Nephron progenitor cell (in vitro differentiated cells): ENCODE measurements around the gene TRAF3.

ENCODE experiments used
- DNase-seq: peaks from one replicate; pipeline ENCODE4 v3.0.0; 2021
- H3K27ac Mint-ChIP-seq: 2 replicates; pipeline ENCODE4 v1.8.0; 2021; ENCODE audit warnings: mild to moderate bottlenecking, moderate library complexity, mixed read lengths
- H3K27me3 Mint-ChIP-seq: 2 replicates; pipeline ENCODE4 v1.8.0; 2021; ENCODE audit warnings: mild to moderate bottlenecking, low read depth, mixed read lengths; ENCODE audit not compliant: poor library complexity
- H3K36me3 Mint-ChIP-seq: 2 replicates; pipeline ENCODE4 v1.8.0; 2021; ENCODE audit warnings: low read depth, mixed read lengths
- H3K4me1 Mint-ChIP-seq: 2 replicates; pipeline ENCODE4 v1.8.0; 2021; ENCODE audit warnings: mixed read lengths
- H3K4me3 Mint-ChIP-seq: 2 replicates; pipeline ENCODE4 v1.8.0; 2021; ENCODE audit warnings: mild to moderate bottlenecking, moderate library complexity, mixed read lengths
- H3K9me3 Mint-ChIP-seq: 2 replicates; pipeline ENCODE4 v1.8.0; 2021; ENCODE audit warnings: mild to moderate bottlenecking, moderate library complexity, mixed read lengths
- TF ChIP-seq, protein P1 (sequence below): fragments of 200-600 bp; sonication (generic); IDR thresholded peaks from 2 replicates; pipeline ENCODE4 v1.5.0; 2021; ENCODE audit warnings: antibody characterized with exemption

The TRAF3 gene

DNA sequence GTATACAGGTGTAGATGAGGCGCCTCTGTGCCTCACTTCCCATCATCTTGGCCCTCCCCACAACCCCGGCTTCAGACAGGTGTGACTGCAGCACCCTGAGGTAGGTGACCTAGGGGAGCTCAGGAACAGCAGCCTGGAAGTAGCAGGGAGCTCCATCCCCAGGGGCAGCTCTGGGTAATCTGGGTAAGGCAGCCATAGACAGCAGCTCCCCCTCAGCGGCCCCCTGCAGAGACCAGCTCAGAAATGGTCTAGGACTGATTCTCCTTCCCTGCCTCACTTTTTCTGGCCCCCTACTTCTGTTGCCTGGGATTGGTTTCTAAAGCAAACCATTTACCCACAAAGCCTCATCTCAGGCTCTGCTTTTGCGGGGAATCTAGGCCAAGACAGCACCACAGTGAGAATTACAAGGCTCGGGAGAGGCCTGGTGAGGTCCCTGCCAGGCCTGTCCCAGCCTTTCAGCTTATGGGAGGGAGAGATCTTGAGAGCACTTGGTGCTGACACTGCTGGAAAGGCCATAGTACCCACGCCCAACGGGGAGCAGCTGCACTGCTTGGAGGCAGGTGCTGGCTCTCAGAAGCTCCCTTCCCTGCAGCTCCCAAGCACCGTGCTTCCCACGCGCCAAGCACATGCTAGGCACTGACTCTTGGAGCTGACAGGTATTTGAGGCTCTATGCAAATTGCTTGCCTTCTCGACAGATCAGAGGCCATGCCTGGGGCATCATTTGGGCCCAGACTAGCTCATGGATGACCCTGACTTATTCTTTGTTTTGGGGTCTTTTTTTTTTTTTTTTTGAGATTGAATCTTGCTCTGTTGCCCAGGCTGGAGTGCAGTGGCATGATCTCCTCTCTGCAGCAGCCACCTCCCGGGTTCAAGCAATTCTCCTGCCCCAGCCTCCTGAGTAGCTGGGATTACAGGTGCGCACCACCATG, 45.1 kb upstream of the TRAF3 start:
- Mint-ChIP-seq H3K27me3 (peaks cover 4% of the 10 kb centered on the region), H3K9me3 (no peaks in the 10 kb centered on the region), H3K27ac (no peak overlapping the region), H3K4me1 (peaks cover 5% of the 10 kb centered on the region), H3K36me3 (peaks cover 35% of the 10 kb centered on the region), H3K4me3 (no peak overlapping the region)
- TF ChIP-seq, protein P1, sequence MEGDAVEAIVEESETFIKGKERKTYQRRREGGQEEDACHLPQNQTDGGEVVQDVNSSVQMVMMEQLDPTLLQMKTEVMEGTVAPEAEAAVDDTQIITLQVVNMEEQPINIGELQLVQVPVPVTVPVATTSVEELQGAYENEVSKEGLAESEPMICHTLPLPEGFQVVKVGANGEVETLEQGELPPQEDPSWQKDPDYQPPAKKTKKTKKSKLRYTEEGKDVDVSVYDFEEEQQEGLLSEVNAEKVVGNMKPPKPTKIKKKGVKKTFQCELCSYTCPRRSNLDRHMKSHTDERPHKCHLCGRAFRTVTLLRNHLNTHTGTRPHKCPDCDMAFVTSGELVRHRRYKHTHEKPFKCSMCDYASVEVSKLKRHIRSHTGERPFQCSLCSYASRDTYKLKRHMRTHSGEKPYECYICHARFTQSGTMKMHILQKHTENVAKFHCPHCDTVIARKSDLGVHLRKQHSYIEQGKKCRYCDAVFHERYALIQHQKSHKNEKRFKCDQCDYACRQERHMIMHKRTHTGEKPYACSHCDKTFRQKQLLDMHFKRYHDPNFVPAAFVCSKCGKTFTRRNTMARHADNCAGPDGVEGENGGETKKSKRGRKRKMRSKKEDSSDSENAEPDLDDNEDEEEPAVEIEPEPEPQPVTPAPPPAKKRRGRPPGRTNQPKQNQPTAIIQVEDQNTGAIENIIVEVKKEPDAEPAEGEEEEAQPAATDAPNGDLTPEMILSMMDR = no peak
- no peak for DNase-seq

DNA sequence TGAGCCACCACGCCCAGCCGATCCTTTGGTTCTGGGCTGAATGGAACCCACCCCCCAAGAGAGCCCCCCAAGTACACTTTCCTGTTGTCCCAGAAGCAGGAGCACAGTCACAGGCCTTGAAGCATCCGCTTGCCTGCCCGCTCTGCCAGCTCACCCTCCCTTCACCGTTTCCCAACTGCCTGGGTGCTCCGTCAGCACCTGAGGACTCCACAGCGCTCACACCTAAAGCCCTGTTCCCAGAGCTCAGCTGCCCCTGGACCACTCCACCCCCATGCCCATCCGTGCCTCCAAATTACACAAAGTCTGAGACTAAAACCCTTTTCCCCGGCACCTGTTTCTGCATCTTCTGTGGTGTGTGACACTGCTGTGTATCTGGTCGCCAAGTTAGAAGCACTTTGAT, 44.3 kb upstream of the TRAF3 start:
- Mint-ChIP-seq H3K36me3 (peaks cover 35% of the 10 kb centered on the region), H3K27ac (peak overlapping the region; percentile 64), H3K4me3 (no peak overlapping the region), H3K9me3 (no peaks in the 10 kb centered on the region), H3K4me1 (peaks cover 5% of the 10 kb centered on the region), H3K27me3 (peaks cover 4% of the 10 kb centered on the region)
- TF ChIP-seq, protein P1 = no peak
- no peak for DNase-seq

DNA sequence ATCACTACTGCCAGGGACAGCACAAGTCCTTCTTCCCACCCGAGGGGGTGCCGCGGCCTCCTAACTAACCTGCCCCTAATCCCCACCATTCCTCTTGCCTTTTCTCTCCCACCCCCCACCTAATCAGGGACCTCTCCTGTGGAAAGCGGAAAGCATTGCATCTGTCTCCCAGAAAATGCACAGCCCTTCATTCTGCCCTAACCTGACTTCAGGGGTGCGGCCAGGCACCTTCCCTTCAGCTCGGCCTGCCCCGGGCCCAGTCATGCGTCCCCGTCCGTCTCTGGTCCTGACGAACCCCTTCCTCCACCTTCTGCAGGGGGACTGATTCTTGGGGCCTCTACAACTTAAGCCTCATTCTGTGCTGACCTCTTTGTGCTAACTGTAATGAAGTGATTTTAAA, 43.9 kb upstream of the TRAF3 start:
- Mint-ChIP-seq H3K36me3 (peaks cover 34% of the 10 kb centered on the region), H3K9me3 (no peaks in the 10 kb centered on the region), H3K4me3 (no peak overlapping the region), H3K27me3 (peaks cover 4% of the 10 kb centered on the region), H3K4me1 (peaks cover 5% of the 10 kb centered on the region), H3K27ac (peak overlapping the region; percentile 64)
- no peak for DNase-seq
- TF ChIP-seq, protein P1 = no peak

DNA sequence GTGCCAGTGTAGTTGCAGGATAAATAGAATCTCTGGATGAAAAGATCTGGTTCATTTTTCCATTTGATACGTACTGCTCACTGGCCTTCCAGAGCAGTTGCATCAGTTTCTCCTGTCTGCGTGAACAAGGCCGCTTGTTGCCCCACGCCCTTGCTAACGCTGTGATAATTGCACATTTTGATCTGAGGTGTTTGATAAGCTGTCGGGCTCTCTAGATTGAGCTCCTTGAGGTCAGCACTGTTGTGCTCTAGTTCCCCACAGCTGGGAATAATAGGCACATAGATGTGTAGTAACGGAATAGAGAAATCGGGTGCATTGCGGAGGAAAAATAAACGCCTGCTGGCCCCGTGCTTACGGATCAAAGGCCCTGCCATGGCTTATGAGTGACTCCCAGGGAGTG, 42.8 kb upstream of the TRAF3 start:
- peaks cover 7% of the 10 kb centered on the region for H3K27me3 Mint-ChIP-seq
- TF ChIP-seq, protein P1 = no peak
- peaks cover 9% of the 10 kb centered on the region for H3K4me1 Mint-ChIP-seq
- peak overlapping the region; percentile 13 for H3K27ac Mint-ChIP-seq
- H3K36me3 Mint-ChIP-seq = peaks cover 30% of the 10 kb centered on the region
- no peak for DNase-seq
- H3K4me3 Mint-ChIP-seq = no peak overlapping the region
- H3K9me3 Mint-ChIP-seq = peaks cover 3% of the 10 kb centered on the region

DNA sequence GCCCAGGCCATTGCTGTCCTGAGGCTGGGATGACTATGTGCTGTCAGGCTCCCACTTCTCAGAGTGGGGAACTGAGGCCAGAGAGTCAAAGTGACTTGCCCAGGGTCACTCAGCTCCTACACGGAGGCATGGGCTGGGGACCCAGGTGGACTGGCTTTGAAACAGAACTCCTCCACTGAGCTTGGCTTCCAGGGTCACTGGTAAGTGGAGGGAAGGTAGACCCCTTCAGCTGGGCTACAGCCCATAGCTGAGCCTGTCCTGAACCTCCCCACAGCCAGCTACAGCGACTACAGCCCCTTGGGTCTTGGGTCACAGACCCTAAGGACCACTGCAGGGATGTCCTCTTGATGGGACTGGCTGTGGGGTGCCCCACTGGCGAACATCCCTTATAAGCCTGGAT, 40.3 kb upstream of the TRAF3 start:
- Mint-ChIP-seq H3K9me3 (peaks cover 27% of the 10 kb centered on the region), H3K27me3 (peaks cover 7% of the 10 kb centered on the region), H3K36me3 (peaks cover 42% of the 10 kb centered on the region), H3K4me3 (no peak overlapping the region), H3K27ac (no peak overlapping the region), H3K4me1 (peaks cover 9% of the 10 kb centered on the region)
- TF ChIP-seq, protein P1 = no peak
- no peak for DNase-seq
